Coronary artery (tissue), 2 donors: ENCODE data around the gene NT5C3B.
A peak's percentile ranks its signal among the peaks of the same experiment; 100 is the strongest.

Experiments
- DNase-seq: peaks from one replicate; pipeline ENCODE4 v3.0.0-alpha.2; 2017; ENCODE audit warnings: low spot score
- H3K27ac ChIP-seq, 2 donors: fragments of 200-600 bp; sonication (generic); one replicate each; pipeline ENCODE4 v1.5.1; 2016 to 2019
- H3K4me3 ChIP-seq: fragments of 200-600 bp; sonication (generic); 2 replicates; pipeline ENCODE4 v1.5.1; 2016; ENCODE audit warnings: mild to moderate bottlenecking, moderate library complexity
- CTCF ChIP-seq: fragments of 200-600 bp; sonication (generic); IDR thresholded peaks from one replicate; pipeline ENCODE4 v1.5.1; 2019; ENCODE audit warnings: antibody characterized with exemption

NT5C3B gene

GRCh38 chr17:41806685-41807445 lies 29.2 kb downstream of the NT5C3B start:
- H3K4me3 ChIP-seq: no peak overlapping the region
- TF ChIP-seq CTCF: no peak
- no peak overlapping the region for H3K27ac ChIP-seq
- no peak for DNase-seq

GRCh38 chr17:41803049-41804020 lies 32.7 kb downstream of the NT5C3B start:
- Histone ChIP-seq H3K4me3 (no peak overlapping the region), H3K27ac (no peak overlapping the region)
- DNase-seq: no peak
- no peak for TF ChIP-seq CTCF

- TF ChIP-seq CTCF: peak; percentile 97
- no peak overlapping the region for H3K27ac ChIP-seq
- peak; percentile 83 for DNase-seq
- H3K4me3 ChIP-seq: peak overlapping the region; percentile 56
These were observed 34.4 kb downstream of the NT5C3B start for GRCh38 chr17:41801374-41802271.

GRCh38 chr17:41800601-41801373 lies 35.2 kb downstream of the NT5C3B start:
- no peak overlapping the region for H3K27ac ChIP-seq
- TF ChIP-seq CTCF: no peak

GRCh38 chr17:41799366-41799765 lies 36.7 kb downstream of the NT5C3B start:
- no peak for TF ChIP-seq CTCF
- no peak overlapping the region for H3K27ac ChIP-seq

More at GRCh38 chr17:41800601-41801373, 35.2 kb downstream of the NT5C3B start:
- peak overlapping the region; percentile 56 for H3K4me3 ChIP-seq
- peak; percentile 73 for DNase-seq

GRCh38 chr17:41797377-41797776 lies 38.7 kb downstream of the NT5C3B start:
- TF ChIP-seq CTCF: no peak
- Histone ChIP-seq H3K4me3 (no peak overlapping the region), H3K27ac (no peak overlapping the region)
- no peak for DNase-seq

More at GRCh38 chr17:41799366-41799765, 36.7 kb downstream of the NT5C3B start:
- no peak overlapping the region for H3K4me3 ChIP-seq
- DNase-seq: no peak
